GM12873 (cell line): ENCODE data around the gene REP15.

Experiments
- CTCF ChIP-seq: IDR thresholded peaks from 2 replicates; pipeline ENCODE4 v1.5.1; 2012; ENCODE audit warnings: low read depth, mild to moderate bottlenecking, moderate library complexity, low read length, control low read depth; ENCODE audit not compliant: insufficient read depth; ENCODE audit errors: missing control alignments

Gene REP15

GRCh38 chr12:27696293-27696652 lies at the start of gene REP15:
Gene REP15 (plus strand): TSS chr12:27696447. CDS start chr12:27696563, 116 bp downstream.
- no peak for TF ChIP-seq CTCF

GRCh38 chr12:27650011-27650410 lies 46.2 kb upstream of the REP15 start:
- TF ChIP-seq CTCF = no peak

- TF ChIP-seq CTCF = no peak
Observed at GRCh38 chr12:27651201-27651600, 45.0 kb upstream of the REP15 start.

GRCh38 chr12:27652174-27652763 lies 44.0 kb upstream of the REP15 start:
- TF ChIP-seq CTCF = peak; percentile 80

- TF ChIP-seq CTCF = no peak
Observed at GRCh38 chr12:27653661-27654060, 42.6 kb upstream of the REP15 start.

GRCh38 chr12:27657296-27657695 lies 39.0 kb upstream of the REP15 start:
- TF ChIP-seq CTCF = no peak

- no peak for TF ChIP-seq CTCF
Observed at GRCh38 chr12:27665704-27666103, 30.5 kb upstream of the REP15 start.

- TF ChIP-seq CTCF = no peak
Observed at GRCh38 chr12:27666510-27666909, 29.7 kb upstream of the REP15 start.
